HepG2 (cell line): Measurements from ENCODE around the gene S100A16. TPM values are rescaled to one million over a fixed set of nuclear protein-coding genes. Genes with fewer than 3 reads are reported as not detected.

Experiments
- DNMT3B ChIP-seq: conservative IDR thresholded peaks from 2 replicates; pipeline ENCODE4 v1.6.1; 2016; ENCODE audit warnings: missing biosample characterization, control low read depth
- GFI1 ChIP-seq: sonication (generic); formaldehyde crosslinking; IDR thresholded peaks from 2 replicates; pipeline ENCODE4 v1.5.0; 2020; ENCODE audit warnings: missing genetic modification reagents, mild to moderate bottlenecking, borderline replicate concordance
- KMT2A ChIP-seq: sonication (generic); formaldehyde crosslinking; IDR thresholded peaks from 2 replicates; pipeline ENCODE4 v1.4.0; 2020; ENCODE audit warnings: missing genetic modification reagents
- LCORL ChIP-seq, 2 experiments: fragments of 450-650 bp in 1 of 2; sonication (generic) in 1 of 2; formaldehyde crosslinking in 1 of 2; IDR thresholded peaks; 2 replicates each; pipeline versions ENCODE4 v1.5.0 to v1.6.1; 2017 to 2020; ENCODE audit warnings: antibody characterized with exemption in 1 of 2, missing genetic modification reagents in 1 of 2
- MIER2 ChIP-seq: IDR thresholded peaks from 2 replicates; pipeline ENCODE4 v1.6.1; 2016; ENCODE audit warnings: missing biosample characterization, missing genetic modification reagents
- MNT ChIP-seq: fragments of 450-650 bp; IDR thresholded peaks from 2 replicates; pipeline ENCODE4 v1.6.1; 2016
- RXRA ChIP-seq: sonication (generic); formaldehyde crosslinking; IDR thresholded peaks from 2 replicates; pipeline ENCODE4 v1.5.1; 2020; ENCODE audit warnings: missing genetic modification reagents
- SP1 ChIP-seq, 2 experiments: fragments of 450-650 bp in 1 of 2; sonication (generic) in 1 of 2; formaldehyde crosslinking in 1 of 2; IDR thresholded peaks; 2 replicates each; pipeline versions ENCODE4 v1.4.0 to v1.6.1; 2016 to 2020; ENCODE audit warnings: missing genetic modification reagents in 1 of 2
- SRY ChIP-seq: sonication (generic); formaldehyde crosslinking; IDR thresholded peaks from 2 replicates; pipeline ENCODE4 v1.8.0; 2022; ENCODE audit warnings: mild to moderate bottlenecking, missing genetic modification reagents
- STAT6 ChIP-seq: sonication (generic); formaldehyde crosslinking; IDR thresholded peaks from 2 replicates; pipeline ENCODE4 v1.4.0; 2020; ENCODE audit warnings: missing genetic modification reagents, mild to moderate bottlenecking, borderline replicate concordance
- YEATS4 ChIP-seq: sonication (generic); formaldehyde crosslinking; IDR thresholded peaks from 2 replicates; pipeline ENCODE4 v1.4.0; 2020; ENCODE audit warnings: missing genetic modification reagents, borderline replicate concordance
- ZMYM4 ChIP-seq: sonication (generic); formaldehyde crosslinking; IDR thresholded peaks from 2 replicates; pipeline ENCODE4 v1.8.1; 2023; ENCODE audit warnings: mild to moderate bottlenecking, missing genetic modification reagents
- ZNF235 ChIP-seq: sonication (generic); formaldehyde crosslinking; IDR thresholded peaks from 2 replicates; pipeline ENCODE4 v1.8.1; 2023; ENCODE audit warnings: mild to moderate bottlenecking, missing genetic modification reagents, borderline replicate concordance
- ZNF766 ChIP-seq: sonication (generic); formaldehyde crosslinking; IDR thresholded peaks from 2 replicates; pipeline ENCODE4 v1.5.0; 2020; ENCODE audit warnings: missing genetic modification reagents, borderline replicate concordance
- polyA plus RNA-seq, 8 experiments: library from polyadenylated mRNA; depleted of rRNA in 3 of 8; stranded (reverse) in 7 of 8; unstranded in 1 of 8; fragments of >200 nt; fragmentation: Illumina TruSeq in 4 of 8; extraction: Trizol in 4 of 8; gene quantifications; 2 replicates each; pipeline versions ENCODE4 v1.2.1 to v1.2.3, GENCODE V29; 2011 to 2016; ENCODE audit warnings: low read depth in 4 of 8, missing spikeins in 1 of 8, mixed read lengths in 1 of 8; ENCODE audit not compliant: insufficient read depth in 1 of 8
- total RNA-seq, 5 experiments: library from RNA; depleted of rRNA; stranded (reverse); fragments of >200 nt; fragmentation: Illumina TruSeq; extraction: Trizol; gene quantifications; 2 replicates each; pipeline ENCODE4 v1.2.3, GENCODE V29; 2016; ENCODE audit warnings: low read depth in 1 of 5
- TF ChIP-seq, protein P1 (sequence below): IDR thresholded peaks from 2 replicates; pipeline ENCODE4 v1.6.1; 2018; ENCODE audit warnings: missing genetic modification reagents, mild to moderate bottlenecking, missing compliant biosample characterization
- TF ChIP-seq, protein P2 (sequence below): sonication (generic); formaldehyde crosslinking; IDR thresholded peaks from 2 replicates; pipeline ENCODE4 v1.5.0; 2020; ENCODE audit warnings: missing genetic modification reagents

Gene S100A16
- total and polyA plus RNA-seq, 2 of the 13 experiments (the other 11 are each of a cell fraction or from before 2014, with no cell fraction given): 46.0 to 195 TPM

DNA sequence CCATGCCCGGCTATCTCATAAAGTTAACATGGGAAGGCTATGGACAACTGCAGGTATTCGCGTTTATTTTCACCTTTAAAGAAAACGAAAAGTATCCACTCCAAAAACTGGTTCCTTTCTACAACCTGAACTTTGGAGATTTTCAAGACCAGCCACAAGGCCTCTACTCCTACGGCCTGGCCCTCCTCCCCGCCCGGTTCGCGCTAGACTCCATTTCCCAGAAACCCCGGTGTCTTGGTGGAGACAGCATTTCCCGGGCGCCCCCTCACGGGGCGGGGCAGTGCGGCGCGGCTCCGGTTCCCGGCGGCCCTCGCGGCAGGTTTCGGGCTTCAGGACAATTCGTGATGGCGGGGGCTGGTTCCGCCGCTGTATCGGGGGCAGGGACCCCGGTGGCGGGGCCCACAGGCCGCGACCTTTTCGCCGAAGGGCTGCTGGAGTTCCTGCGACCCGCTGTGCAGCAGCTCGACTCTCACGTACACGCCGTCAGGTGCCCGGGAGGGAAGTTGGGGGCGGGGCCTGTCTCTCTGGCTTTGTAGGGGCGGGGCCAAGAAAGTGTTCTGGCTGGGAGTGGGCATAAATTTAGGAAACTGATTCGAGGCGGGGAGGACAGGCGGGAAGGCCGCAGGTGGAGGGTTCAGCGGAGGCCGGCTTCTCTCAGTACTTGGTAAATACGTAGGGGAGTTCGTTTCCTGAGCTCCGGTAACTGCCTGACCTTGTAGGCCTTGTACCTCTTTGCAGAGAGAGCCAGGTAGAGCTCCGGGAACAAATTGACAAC lies 45.6 kb upstream of the S100A16 start, which contains the start of gene SNAPIN (continued):
- TF ChIP-seq, protein P1, sequence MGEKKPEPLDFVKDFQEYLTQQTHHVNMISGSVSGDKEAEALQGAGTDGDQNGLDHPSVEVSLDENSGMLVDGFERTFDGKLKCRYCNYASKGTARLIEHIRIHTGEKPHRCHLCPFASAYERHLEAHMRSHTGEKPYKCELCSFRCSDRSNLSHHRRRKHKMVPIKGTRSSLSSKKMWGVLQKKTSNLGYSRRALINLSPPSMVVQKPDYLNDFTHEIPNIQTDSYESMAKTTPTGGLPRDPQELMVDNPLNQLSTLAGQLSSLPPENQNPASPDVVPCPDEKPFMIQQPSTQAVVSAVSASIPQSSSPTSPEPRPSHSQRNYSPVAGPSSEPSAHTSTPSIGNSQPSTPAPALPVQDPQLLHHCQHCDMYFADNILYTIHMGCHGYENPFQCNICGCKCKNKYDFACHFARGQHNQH (CRISPR knock-in tag): peak; percentile 73
- TF ChIP-seq LCORL (IDR thresholded peaks at IDR 0.05): no peak
- TF ChIP-seq LCORL (CRISPR knock-in tag; IDR thresholded peaks at IDR 0.05): peak; percentile 80
- peak; percentile 69; the same call in 1 of the 2 replicates for TF ChIP-seq GFI1 (CRISPR knock-in tag)
- no peak for TF ChIP-seq MNT
- 0 out of 2 replicates have a peak, but pooled peaks have one; percentile 28 for TF ChIP-seq MIER2 (CRISPR knock-in tag)
- TF ChIP-seq ZMYM4 (CRISPR knock-in tag): peak; percentile 58
- TF ChIP-seq, protein P2, sequence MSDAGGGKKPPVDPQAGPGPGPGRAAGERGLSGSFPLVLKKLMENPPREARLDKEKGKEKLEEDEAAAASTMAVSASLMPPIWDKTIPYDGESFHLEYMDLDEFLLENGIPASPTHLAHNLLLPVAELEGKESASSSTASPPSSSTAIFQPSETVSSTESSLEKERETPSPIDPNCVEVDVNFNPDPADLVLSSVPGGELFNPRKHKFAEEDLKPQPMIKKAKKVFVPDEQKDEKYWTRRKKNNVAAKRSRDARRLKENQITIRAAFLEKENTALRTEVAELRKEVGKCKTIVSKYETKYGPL: no peak
- TF ChIP-seq ZNF235 (CRISPR knock-in tag): 0 out of 2 replicates have a peak, but pooled peaks have one; percentile 59
- TF ChIP-seq ZNF766 (CRISPR knock-in tag): peak; percentile 24; the same call in 1 of the 2 replicates
- no peak for TF ChIP-seq SP1 (IDR thresholded peaks at IDR 0.05)
- peak; percentile 48; the same call in 1 of the 2 replicates for TF ChIP-seq SP1 (CRISPR knock-in tag; IDR thresholded peaks at IDR 0.05)
- no peak for TF ChIP-seq STAT6
- peak; percentile 39; the same call in 1 of the 2 replicates for TF ChIP-seq RXRA (CRISPR knock-in tag)
- peak; percentile 58; the same call in 1 of the 2 replicates for TF ChIP-seq SRY (CRISPR knock-in tag)
- TF ChIP-seq DNMT3B (CRISPR knock-in tag): no peak
- TF ChIP-seq YEATS4: peak; percentile 80; the same call in 1 of the 2 replicates
- no peak; the same call in 1 of the 2 replicates for TF ChIP-seq KMT2A (CRISPR knock-in tag)
